Hindlimb muscle (tissue), 1 donor: ENCODE results near the gene DISC1. TPM values are rescaled to one million over a fixed set of nuclear protein-coding genes. Genes with fewer than 3 reads are reported as not detected.

Experiments
- DNase-seq: peaks from one replicate; pipeline ENCODE4 v3.0.0-alpha.2; 2013
- polyA plus RNA-seq: library from polyadenylated mRNA; unstranded; fragments of 120-200 nt; gene quantifications from one replicate; pipeline ENCODE4 v1.2.1, GENCODE V29; 2013; ENCODE audit not compliant: insufficient read length

The DISC1 gene
- polyA plus RNA-seq, 1 donor: 7.3 TPM

DNA sequence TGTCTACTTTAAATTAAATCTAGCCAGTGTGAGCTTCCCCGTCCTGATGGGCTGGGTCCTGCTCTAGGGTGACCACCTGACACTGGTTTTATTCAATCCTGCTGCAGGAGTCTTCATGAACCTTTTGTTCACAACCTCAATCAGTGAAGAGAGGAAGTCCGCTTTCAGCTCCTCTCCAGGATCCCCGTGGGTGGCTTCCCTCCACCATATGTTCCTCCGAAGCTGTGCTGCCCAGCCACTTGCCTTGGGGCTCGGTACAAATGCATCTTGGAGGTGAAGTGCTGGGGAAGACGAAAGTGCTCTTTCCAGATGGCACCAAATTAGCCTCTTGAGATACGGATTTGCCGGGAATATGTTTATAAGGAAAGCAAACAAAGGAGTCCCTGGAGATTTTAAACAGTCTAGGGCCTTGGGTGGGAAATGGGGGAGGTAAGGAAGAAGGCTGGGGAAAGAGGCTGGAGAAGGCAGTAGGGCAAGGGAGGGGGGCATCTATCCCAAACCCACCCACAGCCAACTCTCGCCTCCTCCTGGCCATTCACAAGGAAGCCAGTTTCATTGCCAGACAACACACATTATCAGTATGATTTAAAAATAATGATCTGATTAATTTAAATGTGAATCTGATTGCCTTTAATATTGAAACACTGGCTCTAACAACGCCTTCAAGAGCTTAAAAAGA is 430.8 kb downstream of the DISC1 start:
- DNase-seq: no peak

DNA sequence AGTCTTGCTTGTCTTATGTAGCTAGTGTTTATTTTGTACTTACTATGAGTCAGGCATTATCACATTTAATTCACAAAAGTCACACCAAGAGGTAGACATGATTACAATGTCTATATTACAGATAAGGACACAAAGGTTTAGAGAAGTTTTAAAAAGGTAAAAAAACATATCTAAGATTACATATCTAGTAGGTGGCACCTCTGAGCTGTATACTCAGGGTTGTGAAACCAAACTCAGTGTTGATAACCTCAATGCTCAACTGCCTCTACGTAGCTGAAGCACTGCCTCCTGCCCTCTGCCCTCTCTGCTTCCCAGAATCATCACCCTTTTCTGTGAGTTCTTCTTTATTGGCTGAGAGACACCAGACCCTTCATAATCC is 431.3 kb downstream of the DISC1 start:
- DNase-seq: no peak

DNA sequence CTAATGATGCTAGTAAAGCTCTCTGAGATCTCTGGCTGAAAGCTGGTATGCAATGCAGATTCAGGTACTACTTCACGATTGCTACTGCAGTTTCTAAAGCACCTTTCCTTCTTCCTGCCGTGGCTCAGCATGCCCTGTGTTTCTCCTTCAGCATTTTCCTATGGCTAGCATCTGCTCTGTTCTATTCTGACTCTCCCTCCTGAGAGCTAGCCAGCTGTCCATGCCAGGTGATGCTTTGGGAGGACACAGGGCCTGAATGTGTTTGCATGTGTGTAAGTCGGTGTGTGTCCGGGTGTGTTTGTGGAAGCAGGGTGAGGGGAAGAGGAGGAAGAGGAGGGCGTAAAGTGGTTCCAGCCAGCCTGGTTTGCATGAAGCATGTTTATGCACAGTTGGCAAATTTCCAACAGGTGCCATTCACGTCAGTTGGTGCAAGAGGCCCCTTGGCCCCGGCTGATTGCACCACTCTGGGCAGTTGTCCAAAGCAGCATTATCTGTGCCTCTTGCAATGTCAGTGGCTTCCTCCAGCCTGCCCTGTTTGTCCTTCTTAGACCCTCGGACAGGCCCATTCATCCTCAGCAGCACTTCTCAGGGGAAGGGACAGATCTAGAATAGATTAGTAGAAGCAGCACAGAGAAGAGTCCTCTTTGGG is 433.3 kb downstream of the DISC1 start:
- DNase-seq: no peak

DNA sequence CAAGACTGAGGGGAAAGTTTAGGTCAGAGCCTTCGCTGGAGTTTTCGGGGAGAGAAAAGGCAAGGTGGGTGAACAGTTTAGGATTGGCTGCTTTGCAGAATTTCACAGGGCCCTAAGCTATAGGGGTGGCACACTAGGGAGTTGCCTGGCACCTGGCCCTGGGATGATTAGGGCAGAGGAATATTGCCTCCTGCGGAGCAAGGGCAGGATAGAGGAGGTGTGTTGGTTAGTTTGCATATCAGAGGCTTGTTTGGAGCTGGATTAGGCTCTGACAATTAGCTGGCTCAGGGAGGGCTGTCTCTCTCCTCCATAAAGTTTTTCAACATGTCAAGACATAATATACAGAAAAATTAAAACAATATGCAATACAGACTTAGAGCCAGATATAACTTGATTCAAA is 436.4 kb downstream of the DISC1 start:
- DNase-seq: no peak

DNA sequence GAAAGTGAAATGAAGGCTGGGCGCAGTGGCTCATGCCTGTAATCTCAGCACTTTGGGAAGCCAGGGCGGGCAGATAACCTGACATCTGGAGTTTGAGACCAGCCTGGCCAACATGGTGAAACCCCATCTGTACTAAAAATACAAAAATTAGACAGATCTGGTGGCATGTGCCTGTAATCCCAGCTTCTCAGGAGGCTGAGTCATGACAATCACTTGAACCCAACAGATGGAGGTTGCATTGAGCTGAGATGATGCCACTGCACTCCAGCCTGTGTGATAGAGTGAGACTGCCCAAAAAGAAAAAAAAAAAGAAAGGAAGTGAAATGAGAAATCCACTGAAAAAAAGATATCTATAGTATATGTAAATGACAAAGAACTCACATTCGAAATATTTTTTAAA is 439.9 kb downstream of the DISC1 start:
- no peak for DNase-seq

DNA sequence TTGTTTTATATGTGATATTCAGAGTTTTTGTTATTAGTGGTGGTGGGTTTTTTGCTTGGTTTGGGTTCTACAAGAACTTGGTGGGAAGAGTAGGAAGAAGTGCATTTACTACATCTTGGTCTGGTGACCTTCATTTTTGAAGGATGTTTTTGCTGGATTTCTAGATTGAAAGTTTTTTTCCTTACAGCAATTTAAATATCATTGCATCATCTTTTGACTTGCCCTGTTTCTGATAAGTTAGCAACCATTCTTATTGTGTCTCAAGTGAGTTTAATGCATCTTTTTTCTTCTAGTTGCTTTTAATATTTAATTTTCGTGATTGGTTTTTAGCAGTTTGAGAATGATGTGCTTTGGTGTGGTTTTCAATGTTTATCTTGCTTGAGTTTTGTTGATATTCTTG is 447.7 kb downstream of the DISC1 start:
- no peak for DNase-seq

DNA sequence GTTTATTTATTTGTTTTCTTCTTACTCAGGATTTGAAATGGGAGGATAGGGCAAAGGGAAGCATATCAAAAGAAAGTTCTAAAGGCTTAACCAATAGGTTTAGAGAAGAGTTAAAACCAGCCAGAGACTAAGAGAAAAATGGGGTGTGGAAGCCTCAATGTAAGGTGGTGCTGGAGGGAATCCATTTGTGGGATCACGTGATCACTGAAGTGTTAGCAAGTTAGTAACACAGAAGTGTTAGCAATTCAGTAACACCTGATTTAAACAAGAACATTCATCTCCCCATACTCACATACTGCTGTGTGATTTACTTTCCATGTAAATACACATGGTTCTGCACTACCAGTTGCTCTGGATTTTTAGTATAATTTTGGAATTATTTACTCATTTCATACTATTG is 451.2 kb downstream of the DISC1 start:
- no peak for DNase-seq

DNA sequence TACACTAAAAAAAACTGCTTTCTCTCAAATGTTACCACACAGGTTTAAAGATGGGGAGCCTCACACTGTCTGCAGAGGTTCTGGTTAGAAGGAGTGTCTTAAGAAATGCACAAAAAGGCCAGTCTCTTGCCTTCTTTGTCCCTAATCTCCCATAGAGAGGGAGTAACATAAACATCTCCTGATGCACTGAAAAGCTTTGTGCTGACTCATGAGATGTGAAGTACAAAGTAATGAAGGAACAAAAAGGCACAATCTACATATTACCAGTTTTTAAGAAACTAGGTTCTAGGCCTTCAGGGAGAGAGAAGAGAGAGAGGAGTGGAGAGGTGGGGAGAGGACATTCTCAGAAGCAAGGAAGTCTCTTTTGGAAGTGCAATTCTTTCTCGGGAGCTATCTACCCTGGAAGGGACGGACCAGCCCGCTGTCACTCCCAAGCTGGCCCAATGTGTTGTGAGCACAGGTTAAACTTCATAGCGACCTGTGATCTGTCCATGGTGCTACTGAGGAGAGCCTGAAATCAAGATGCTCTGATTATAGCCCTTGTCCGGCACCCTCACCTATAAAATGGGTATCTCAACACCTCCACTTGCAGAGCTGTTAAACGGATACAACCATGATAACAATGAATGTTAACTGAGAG is 458.1 kb downstream of the DISC1 start:
- DNase-seq: no peak

DNA sequence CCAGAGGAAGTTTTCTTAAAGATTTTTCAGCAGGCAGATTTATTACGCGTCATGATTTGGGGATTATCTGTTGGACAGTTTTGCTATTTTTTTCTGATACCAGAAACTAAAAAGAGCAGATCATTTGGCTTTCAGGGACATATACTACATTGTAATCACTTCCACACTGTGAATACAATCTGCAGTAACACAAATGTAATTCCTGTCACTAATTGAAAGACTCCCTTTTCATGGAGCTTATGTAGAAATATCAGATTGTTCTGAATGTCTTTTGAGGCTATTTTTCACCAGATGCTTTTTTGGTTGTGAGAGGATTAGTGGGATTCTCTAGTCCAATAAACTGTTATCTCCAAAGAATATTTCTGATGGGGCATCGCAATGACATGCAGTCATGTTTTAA is 464.2 kb downstream of the DISC1 start:
- no peak for DNase-seq

Other genes starting within 250 kb of the DISC1 start
- gene EGLN1, start 204.5 kb upstream of the DISC1 start, polyA plus RNA-seq: 31.3 TPM
- gene TSNAX, start 98.1 kb upstream of the DISC1 start, polyA plus RNA-seq: 29.7 TPM